Ramos (cell line): ENCODE results near the gene ZNF117.
"Not testable (repeated sequence)": the region's sequence is repeated elsewhere in the genome, so short reads cannot be mapped to it uniquely, and the experiment has no call there.

Experiments used
- in situ Hi-C: fragments of 300-500 bp; cut with MboI; formaldehyde crosslinking; loops from one replicate; pipeline ENCODE4 v1.14.3; 2022; ENCODE audit warnings: low sequenced_read_pairs; ENCODE audit not compliant: unreplicated experiment

The ZNF117 gene

DNA sequence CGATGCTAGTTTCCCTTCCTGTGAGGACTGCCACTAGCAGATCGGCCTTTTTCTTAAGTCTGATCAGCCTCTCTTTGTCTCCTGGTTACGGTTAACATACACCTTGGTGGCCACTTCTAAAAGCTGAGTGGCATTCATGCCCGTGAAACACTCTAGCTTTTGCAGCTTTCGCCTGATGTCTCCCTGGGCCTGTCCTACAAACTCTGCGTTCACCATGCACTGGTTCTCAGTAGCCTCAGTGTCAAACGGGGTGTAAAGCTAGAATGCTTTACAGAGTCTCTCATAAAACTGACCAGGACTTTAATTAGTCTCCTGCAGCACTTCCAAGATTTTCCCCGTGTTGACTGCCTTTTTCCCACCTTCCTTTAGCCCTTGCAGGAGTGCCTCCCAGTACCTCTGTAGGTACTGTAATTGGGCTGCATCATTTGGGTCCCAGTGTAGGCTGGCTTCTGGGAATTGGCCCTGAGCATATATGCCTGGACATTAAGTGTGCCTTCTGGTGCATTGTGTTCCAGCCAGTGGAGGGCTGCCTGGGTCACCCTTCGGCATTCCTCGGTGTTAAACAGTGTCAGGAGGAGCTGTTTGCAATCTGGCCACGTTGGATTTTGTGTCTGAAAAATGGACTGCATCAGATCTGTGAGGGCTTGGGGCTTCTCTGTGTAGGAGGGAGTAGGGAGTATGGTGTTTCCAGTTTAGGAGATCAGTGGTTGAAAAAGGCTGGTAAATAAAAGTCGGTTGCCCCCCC is 6.5 kb upstream of the ZNF117 start:
- in situ Hi-C loops = no loop called here

DNA sequence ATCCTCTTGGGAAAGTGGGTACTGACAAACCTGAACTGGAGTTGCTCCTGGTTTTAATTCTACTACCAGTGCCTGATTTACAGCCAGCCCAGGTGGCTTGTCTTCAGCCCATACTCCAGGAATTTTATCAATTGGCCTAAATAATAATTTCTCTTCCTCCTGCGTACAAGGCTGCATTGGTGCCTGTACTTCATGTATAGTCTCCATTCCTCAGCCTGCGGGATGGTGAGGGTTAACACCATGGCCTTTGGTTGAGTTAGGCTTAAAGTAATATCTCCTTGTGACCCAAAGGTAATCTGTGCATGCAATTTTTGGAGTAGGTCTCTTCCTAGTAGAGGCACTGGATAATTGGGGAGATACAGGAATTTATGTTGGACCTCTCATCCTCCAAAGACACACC is 5.5 kb upstream of the ZNF117 start:
- in situ Hi-C loops = no loop called here

DNA sequence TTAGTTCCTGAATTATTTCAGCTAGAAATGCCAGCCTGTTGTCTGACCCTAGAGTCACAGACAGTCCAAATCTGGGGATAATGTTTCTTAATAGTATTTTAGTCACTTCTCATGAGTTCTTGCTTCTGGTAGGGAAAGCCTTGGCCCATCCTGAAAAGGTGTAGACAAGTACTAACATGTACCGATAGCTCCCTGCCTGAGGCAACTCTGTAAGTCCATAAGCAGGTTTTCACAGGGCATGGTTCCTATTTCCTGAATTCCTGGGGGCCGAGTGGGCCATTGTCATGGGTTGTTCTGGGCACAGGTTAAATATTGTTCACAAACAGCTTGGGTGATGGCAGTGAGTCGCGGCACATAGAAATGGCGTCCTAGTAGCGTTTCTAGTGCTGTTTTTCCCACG is 3.1 kb upstream of the ZNF117 start:
- in situ Hi-C loops = no loop called here

DNA sequence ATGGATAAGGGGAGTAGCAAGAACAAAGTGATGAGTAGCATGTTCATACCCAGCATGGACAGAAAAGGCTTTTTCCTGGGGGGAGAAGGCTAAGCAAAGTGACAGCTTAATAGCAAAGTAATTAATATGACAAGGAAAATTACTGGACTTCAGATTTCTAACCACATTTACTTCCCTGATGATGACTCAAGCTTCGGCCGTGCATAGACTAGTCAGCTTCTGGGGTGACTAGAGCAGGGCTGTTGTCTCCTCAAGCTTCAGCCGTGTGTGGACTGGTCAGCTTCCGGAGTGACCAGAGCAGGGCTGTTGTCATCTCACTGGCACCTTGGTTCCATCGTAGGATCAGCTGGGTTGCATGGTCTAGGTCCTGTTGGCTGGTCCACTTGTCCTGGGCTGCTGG is 2.1 kb upstream of the ZNF117 start:
- in situ Hi-C loops = no loop called here

DNA sequence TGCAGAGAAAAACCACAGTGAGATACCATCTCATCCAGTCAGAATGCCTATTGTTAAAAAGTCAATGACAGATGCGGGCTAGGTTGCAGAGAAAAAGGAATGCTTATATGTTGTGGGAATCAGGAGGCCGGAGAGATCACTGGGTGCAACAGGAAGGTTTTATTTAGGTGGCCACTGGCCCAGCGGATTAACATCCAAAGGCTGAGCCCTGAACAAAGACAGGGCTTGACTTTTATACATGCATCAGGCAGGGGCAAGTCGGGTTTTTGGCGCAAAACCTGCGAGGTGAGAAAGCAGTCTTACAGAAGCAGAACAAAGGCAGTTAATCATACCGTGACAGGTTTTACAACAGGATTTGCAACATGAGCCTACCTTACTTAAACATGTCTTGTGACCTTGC is 620 bp downstream of the ZNF117 start:
- in situ Hi-C loops = no loop called here

DNA sequence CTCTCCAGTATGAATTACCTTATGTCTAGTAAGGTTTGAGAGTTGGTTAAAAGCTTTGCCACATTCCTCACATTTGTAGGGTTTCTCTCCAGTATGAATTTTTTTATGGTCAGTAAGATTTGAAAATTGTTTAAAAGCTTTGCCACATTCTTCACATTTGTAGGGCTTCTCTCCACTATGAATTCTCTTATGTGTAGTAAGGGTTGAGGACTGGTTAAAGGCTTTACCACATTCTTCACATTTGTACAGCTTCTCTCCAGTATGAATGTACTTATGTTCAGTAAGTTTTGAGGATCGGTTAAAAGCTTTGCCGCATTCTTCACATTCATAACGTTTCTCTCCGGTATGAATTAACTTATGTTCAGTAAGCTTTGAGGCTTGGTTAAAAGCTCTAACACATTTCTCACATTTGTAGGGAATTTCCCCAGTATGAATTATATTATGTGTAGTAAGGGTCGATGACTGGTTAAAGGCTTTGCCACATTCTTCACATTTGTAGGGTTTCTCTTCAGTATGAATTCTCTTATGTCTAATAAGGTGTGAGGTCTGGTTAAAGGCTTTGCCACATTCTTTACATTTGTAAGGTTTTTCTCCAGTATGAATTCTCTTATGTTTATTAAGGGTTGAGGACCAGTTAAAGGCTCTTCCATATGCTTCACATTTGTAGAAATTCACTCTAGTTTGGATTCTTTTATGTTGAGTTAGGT is 12.2 kb downstream of the ZNF117 start:
- in situ Hi-C loops = no loop called here

DNA sequence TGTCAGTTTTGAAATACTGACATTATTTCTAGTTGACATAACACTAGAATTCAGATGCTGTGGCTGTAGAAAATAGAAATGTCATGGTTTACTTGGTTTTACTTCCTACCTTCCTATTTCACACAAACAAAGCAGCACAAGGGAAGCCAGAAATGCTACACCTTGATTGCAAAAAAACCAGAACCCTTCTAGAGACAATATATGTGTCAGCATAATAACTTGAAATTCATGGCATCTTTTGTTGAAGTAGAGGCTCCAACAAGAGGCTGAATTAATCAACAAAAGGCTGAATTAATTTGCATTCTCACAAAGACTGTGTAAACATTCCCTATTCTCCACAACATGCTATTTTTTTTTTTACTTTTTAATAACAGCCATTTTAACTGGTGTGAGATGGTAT is 25.2 kb downstream of the ZNF117 start:
- in situ Hi-C loops = loop anchor here (25.0 kb wide), 1 partner anchor 347 kb away; no protein-coding TSS in a partner anchor

DNA sequence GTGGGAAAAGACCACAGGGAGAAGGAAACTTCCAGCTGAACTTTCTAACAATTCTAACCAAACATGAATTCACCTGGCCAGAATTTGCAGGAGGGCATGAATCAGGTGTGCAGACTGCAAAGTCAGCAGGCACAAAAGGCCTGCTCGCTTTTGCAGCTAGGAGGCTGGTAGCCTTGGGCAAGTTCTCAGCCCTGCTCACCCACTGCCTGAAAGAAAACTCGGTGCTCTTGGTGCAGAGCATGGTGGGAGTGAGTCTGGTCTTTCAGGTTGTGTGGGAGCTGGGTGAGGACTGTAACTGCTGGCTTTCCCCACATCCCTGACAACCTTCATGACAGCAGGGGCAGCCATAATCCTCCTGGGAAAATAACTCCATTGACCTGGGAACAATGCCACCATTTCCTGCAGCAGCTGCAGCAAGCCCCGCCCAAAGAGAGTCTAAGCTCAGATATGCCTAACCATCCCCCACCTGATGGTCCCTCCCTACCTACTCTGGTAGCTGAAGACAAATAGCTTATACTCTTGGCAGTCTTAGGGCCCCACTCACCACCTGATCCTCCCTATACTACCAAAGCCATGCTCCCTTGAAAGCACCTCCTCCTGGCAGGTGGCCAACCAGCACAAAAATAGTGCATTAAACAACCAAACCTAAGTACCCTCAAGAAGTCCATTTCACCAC is 31.6 kb downstream of the ZNF117 start:
- in situ Hi-C loops = loop anchor here (25.0 kb wide), 1 partner anchor 353 kb away; no protein-coding TSS in a partner anchor

DNA sequence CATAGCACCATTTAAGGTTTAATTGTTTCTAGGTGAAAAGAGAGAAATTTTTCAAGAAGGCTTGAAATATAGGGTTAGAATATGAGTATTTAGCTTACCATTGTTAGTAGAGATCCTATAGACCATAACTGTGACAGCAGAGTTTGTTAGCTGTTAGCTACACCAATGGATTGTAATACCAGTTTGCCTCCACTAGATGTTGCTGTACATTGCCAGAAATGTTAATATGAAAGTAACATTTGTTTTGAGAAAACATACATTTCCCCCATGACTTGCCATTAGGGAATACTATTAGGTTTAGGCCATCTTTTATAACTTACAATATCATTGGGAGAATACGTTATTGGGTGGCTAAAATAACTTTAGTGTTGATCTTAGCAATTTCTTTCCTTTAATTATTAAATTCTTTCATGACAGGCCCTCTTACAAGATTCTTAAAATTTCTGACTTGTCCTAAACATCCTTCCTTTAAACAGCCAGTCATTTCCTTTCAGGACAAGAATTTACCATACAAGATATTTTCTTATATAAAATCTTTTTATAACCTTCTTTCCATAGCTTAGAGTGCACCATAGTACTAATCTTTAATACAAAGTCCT is 39.5 kb downstream of the ZNF117 start:
- in situ Hi-C loops = loop anchor here (25.0 kb wide), 1 partner anchor 361 kb away; no protein-coding TSS in a partner anchor

DNA sequence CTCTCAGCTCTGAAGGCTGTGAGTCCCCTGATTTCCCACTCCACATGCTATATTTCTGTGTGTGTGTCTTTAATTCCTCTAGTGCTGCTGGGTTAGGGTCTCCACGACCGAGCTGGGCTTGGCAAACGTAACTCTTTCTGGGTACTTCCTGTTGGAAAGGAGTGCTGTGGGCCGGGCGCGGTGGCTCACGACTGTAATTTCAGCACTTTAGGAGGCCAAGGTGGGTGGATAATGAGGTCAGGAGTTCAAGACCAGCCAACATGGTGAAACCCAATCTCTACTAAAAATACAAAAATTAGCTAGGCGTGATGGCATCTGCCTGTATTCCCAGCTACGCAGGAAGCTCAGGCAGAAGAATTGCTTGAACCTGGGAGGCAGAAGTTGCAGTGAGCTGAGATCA is 40.2 kb downstream of the ZNF117 start:
- in situ Hi-C loops = loop anchor here (25.0 kb wide), 1 partner anchor 362 kb away; no protein-coding TSS in a partner anchor

DNA sequence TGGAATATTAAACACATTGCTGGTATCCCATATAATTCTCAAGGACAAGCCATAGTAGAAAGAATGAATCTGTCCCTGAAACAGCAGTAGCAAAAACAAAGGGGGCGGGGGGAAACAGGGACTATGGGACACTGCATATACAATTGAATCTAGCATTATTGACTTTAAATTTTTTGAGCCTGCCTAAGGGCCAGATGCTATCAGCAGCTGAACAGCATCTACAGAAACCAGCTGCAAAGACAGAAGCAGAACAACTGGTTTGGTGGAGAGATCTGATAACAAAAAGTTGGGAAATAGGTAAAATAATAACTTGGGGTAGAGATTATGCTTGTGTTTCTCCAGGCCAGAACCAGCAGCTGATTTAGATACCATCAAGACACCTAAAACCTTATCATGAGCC is 42.1 kb downstream of the ZNF117 start:
- in situ Hi-C loops = not testable (repeated sequence)

DNA sequence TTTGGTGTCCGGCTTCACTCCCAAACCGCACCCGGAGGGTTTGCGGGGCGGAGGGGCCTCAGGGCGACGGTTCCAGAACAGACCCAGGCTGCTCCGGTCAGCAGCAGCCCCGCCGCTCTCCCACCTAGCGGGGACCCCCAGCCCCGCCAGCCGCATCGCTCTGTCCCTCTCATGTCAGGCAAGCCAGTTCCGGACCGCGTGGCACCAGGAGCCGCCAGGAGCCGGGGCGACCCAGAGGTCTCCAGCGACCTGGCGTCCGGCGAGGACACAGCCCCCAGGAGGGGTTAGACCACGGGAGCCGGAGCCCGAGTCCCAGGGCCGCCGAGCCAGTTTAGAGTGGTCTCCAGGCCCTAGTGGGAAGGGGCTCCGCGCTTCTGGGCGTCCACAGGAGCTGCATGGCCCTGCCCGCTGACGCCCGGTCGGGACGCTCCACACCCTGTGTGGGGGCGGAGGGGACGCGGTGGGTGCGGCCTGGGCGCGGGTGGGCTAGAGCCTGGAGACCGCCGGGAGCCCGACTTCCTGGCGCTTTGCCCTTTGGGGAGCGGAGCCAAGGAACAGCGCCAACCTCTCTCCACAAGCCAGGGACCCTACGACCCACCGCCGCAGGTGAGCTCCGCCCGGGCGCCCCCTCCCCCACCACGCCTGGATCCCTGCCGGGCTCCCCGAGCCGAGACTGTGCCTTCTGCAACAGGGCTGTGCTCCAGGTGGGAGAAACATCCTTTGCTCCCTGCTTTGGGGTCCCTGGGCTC is 43.4 kb downstream of the ZNF117 start:
- in situ Hi-C loops = no loop called here

DNA sequence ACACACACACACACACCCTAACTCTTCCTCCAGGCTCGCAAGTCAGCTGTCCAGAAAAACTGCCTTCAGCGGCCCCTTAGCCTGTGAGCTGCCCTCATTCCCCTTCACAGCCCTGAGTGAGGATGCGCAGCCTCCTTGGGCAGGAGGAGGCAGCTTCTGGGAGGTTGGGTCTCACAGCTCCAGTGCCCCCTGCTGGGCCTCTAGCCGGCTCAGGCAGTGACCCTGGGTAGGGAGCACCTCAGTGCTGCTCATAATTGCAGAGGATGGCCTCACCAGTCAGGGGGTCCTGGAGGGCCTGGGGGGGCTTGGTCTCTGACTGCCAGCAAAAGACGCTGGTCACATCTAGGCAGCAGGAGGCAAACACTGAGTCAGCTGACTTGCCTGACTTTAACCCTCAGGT is 44.1 kb downstream of the ZNF117 start:
- in situ Hi-C loops = no loop called here

DNA sequence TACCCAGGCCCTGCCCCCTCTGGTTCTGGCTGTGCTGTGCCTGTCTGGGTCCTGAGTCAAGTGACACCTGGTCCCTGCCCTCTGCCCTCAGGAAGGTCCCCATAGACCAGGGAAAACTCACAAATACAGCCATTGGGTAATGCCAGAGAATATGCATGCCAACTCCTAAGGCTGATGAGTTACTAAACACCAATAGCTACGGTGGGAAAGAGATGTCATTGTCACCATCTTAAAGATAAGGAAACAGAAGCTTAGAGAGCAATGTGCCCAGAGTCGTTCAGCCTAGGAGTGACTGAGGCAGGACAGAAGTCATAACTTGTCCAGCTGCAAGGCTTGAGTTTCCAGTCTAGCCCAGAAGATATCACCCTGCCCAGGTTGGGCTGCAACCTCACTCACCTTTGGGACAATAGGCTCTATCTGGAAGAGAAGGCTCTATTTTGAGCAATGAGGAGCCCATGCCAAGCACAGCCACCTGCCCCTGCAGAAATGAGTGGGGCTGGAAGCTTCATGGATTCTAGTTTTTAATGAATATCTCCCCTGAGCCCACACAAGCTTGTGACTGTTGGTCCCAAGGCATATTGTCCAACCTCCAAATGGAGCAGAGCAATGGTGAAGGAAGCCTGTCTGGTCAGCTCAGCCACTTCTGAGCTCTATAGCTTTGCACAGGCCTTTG is 45.2 kb downstream of the ZNF117 start:
- in situ Hi-C loops = no loop called here

DNA sequence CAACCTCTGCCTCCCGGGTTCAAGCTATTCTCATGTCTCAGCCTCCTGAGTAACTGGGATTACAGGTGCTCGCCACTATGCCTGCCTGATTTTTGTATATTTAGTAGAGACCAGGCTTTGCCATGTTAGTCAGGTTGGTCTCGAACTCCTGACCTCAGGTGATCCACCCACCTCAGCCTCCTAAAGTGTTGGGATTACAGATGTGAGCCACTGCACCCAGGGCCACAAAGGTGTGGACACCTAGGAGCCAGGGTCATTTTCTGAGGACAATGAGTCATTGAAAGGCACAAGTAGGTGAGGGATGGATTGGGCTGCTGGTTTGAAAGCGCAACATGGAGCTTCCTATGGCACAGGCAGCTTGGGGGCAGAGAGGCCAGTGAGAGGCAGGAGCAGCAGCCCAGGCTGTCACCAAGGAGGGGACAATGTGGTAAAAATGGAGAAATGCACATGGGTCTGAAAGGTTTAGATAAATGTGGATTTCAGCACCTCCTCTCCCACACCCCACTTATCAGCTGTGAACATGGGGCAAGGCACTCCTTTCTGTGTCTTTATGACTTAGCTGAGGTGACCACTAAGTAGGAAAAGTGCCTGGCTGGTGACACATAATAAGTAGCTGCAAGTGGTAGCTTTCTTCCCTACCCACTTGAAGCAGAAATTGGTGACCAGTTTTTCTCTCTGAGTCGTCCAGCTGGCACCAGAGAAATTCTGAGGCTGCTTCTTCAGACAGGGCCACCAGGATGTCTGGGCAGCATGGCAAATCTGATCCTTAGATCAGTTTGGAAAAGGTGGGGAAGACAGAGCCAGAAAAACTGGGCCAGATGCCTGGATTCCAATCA is 46.0 kb downstream of the ZNF117 start:
- in situ Hi-C loops = not testable (repeated sequence)

DNA sequence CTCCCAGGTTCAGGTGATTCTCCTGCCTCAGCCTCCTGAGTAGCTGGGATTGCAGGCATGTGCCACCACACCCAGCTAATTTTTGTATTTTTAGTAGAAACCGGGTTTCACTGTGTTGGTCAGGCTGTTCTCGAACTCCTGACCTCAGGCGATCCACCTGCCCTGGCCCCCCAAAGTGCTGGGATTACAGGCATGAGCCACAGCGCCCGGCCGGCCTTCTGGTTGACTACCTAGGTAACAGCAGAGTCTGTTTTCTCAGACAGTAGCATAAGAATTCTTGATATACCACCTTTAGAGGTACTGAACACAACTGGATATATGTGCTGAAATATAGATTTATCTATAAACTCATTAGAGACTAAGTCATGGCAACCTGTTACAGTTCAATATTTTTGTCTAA is 50.8 kb downstream of the ZNF117 start:
- in situ Hi-C loops = not testable (repeated sequence)

DNA sequence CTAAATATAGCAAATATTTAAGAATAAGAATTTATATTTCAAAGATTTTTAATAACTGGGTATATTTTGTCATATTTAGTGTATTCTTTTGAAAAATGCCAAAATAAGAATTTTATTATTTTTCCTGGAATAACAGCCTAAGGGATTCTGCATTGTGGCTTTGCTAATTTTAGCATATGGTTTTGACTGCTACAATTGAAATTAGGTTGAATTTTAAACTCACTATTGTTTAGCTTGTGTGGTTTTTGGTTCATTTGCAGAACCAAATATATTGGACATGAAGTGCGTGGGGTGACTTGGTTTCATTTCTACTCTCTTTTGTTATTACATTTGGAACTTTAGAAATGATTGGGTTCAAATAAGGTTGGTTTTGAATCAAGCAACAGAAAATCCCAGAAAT is 52.3 kb downstream of the ZNF117 start:
- in situ Hi-C loops = no loop called here

DNA sequence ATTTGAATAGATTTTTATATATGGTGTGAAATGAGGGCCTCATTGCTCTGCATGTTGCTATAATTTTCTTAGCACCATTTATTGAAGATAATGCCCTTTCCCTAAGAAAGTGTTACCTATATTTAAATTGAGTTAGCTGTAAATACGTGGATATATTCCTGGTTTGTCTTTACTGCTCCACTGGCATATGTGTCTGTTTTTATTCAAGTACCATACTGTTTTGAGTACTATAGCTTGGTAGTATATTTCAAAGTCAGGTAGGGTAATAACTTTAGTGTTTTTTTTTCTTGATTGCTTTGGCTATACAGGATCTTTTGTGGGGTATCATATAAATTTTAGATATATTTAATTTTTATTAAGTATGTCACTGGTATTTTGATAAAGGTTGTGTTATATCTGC is 56.4 kb downstream of the ZNF117 start:
- in situ Hi-C loops = no loop called here
